ENCODE data around the gene IL19.

IL19 gene

GRCh38 chr1:206856674-206857464 is 86.3 kb downstream of the IL19 start:
- Histone ChIP-seq H3K4me3 (ENCODE audit: low read depth, low read length) (no peak overlapping the region), H3K4me1 (ENCODE audit: control insufficient read depth, insufficient read depth, low read length) (no peaks in the 10 kb centered on the region), H3K27me3 (ENCODE audit: control insufficient read depth, insufficient read depth, low read length) (no peaks in the 10 kb centered on the region), H3K36me3 (ENCODE audit: control insufficient read depth, insufficient read depth, low read length) (no peaks in the 10 kb centered on the region), H3K9me3 (ENCODE audit: control insufficient read depth, insufficient read depth, low read length) (no peaks in the 10 kb centered on the region), H3K9ac (ENCODE audit: low read depth, low read length) (no peak overlapping the region)

GRCh38 chr1:206859082-206859521 is 88.5 kb downstream of the IL19 start:
- H3K4me1 ChIP-seq (ENCODE audit: control insufficient read depth, insufficient read depth, low read length), result no peaks in the 10 kb centered on the region
- H3K36me3 ChIP-seq (ENCODE audit: control insufficient read depth, insufficient read depth, low read length), result no peaks in the 10 kb centered on the region
- H3K9me3 ChIP-seq (ENCODE audit: control insufficient read depth, insufficient read depth, low read length), result no peaks in the 10 kb centered on the region
- no peak overlapping the region for H3K4me3 ChIP-seq (ENCODE audit: low read depth, low read length)
- H3K27me3 ChIP-seq (ENCODE audit: control insufficient read depth, insufficient read depth, low read length), result no peaks in the 10 kb centered on the region
- no peak overlapping the region for H3K9ac ChIP-seq (ENCODE audit: low read depth, low read length)

GRCh38 chr1:206860165-206860564 is 89.6 kb downstream of the IL19 start:
- Histone ChIP-seq H3K4me1 (ENCODE audit: control insufficient read depth, insufficient read depth, low read length) (no peaks in the 10 kb centered on the region), H3K27me3 (ENCODE audit: control insufficient read depth, insufficient read depth, low read length) (no peaks in the 10 kb centered on the region), H3K36me3 (ENCODE audit: control insufficient read depth, insufficient read depth, low read length) (no peaks in the 10 kb centered on the region), H3K4me3 (ENCODE audit: low read depth, low read length) (no peak overlapping the region), H3K9ac (ENCODE audit: low read depth, low read length) (no peak overlapping the region), H3K9me3 (ENCODE audit: control insufficient read depth, insufficient read depth, low read length) (no peaks in the 10 kb centered on the region)

- Histone ChIP-seq H3K4me1 (ENCODE audit: control insufficient read depth, insufficient read depth, low read length) (no peaks in the 10 kb centered on the region), H3K4me3 (ENCODE audit: low read depth, low read length) (no peak overlapping the region), H3K27me3 (ENCODE audit: control insufficient read depth, insufficient read depth, low read length) (peaks cover 6% of the 10 kb centered on the region), H3K9ac (ENCODE audit: low read depth, low read length) (no peak overlapping the region), H3K9me3 (ENCODE audit: control insufficient read depth, insufficient read depth, low read length) (no peaks in the 10 kb centered on the region), H3K36me3 (ENCODE audit: control insufficient read depth, insufficient read depth, low read length) (no peaks in the 10 kb centered on the region)
These were observed 92.7 kb downstream of the IL19 start for GRCh38 chr1:206863266-206863665.

- peaks cover 6% of the 10 kb centered on the region for H3K27me3 ChIP-seq (ENCODE audit: control insufficient read depth, insufficient read depth, low read length)
- H3K36me3 ChIP-seq (ENCODE audit: control insufficient read depth, insufficient read depth, low read length), result no peaks in the 10 kb centered on the region
- H3K9ac ChIP-seq (ENCODE audit: low read depth, low read length), result no peak within 1 kb of the TSS
- no peaks in the 10 kb centered on the region for H3K4me1 ChIP-seq (ENCODE audit: control insufficient read depth, insufficient read depth, low read length)
- H3K4me3 ChIP-seq (ENCODE audit: low read depth, low read length), result no peak within 1 kb of the TSS
- no peaks in the 10 kb centered on the region for H3K9me3 ChIP-seq (ENCODE audit: control insufficient read depth, insufficient read depth, low read length)
These were observed 94.5 kb downstream of the IL19 start, which contains the start of gene IL20 for GRCh38 chr1:206864939-206865671. Gene IL20, plus strand, starts transcription at chr1:206865623. Its CDS starts 230 bp downstream, at chr1:206865853.

- no peak overlapping the region for H3K9ac ChIP-seq (ENCODE audit: low read depth, low read length)
- no peaks in the 10 kb centered on the region for H3K4me1 ChIP-seq (ENCODE audit: control insufficient read depth, insufficient read depth, low read length)
- H3K27me3 ChIP-seq (ENCODE audit: control insufficient read depth, insufficient read depth, low read length), result peaks cover 6% of the 10 kb centered on the region
- no peaks in the 10 kb centered on the region for H3K9me3 ChIP-seq (ENCODE audit: control insufficient read depth, insufficient read depth, low read length)
- H3K36me3 ChIP-seq (ENCODE audit: control insufficient read depth, insufficient read depth, low read length), result no peaks in the 10 kb centered on the region
- no peak overlapping the region for H3K4me3 ChIP-seq (ENCODE audit: low read depth, low read length)
These were observed 95.5 kb downstream of the IL19 start for GRCh38 chr1:206866062-206866461.

GRCh38 chr1:206867239-206867638 is 96.7 kb downstream of the IL19 start:
- H3K27me3 ChIP-seq (ENCODE audit: control insufficient read depth, insufficient read depth, low read length), result peaks cover 6% of the 10 kb centered on the region
- no peaks in the 10 kb centered on the region for H3K9me3 ChIP-seq (ENCODE audit: control insufficient read depth, insufficient read depth, low read length)
- no peaks in the 10 kb centered on the region for H3K36me3 ChIP-seq (ENCODE audit: control insufficient read depth, insufficient read depth, low read length)
- no peaks in the 10 kb centered on the region for H3K4me1 ChIP-seq (ENCODE audit: control insufficient read depth, insufficient read depth, low read length)
- no peak overlapping the region for H3K9ac ChIP-seq (ENCODE audit: low read depth, low read length)
- H3K4me3 ChIP-seq (ENCODE audit: low read depth, low read length), result no peak overlapping the region

- H3K4me3 ChIP-seq (ENCODE audit: low read depth, low read length), result no peak overlapping the region
- no peaks in the 10 kb centered on the region for H3K4me1 ChIP-seq (ENCODE audit: control insufficient read depth, insufficient read depth, low read length)
- no peaks in the 10 kb centered on the region for H3K36me3 ChIP-seq (ENCODE audit: control insufficient read depth, insufficient read depth, low read length)
- peaks cover 6% of the 10 kb centered on the region for H3K27me3 ChIP-seq (ENCODE audit: control insufficient read depth, insufficient read depth, low read length)
- H3K9me3 ChIP-seq (ENCODE audit: control insufficient read depth, insufficient read depth, low read length), result no peaks in the 10 kb centered on the region
- H3K9ac ChIP-seq (ENCODE audit: low read depth, low read length), result no peak overlapping the region
These were observed 97.1 kb downstream of the IL19 start for GRCh38 chr1:206867716-206868115.

- H3K4me3 ChIP-seq (ENCODE audit: low read depth, low read length), result no peak overlapping the region
- no peaks in the 10 kb centered on the region for H3K36me3 ChIP-seq (ENCODE audit: control insufficient read depth, insufficient read depth, low read length)
- H3K9ac ChIP-seq (ENCODE audit: low read depth, low read length), result no peak overlapping the region
- peaks cover 6% of the 10 kb centered on the region for H3K27me3 ChIP-seq (ENCODE audit: control insufficient read depth, insufficient read depth, low read length)
- no peaks in the 10 kb centered on the region for H3K4me1 ChIP-seq (ENCODE audit: control insufficient read depth, insufficient read depth, low read length)
- H3K9me3 ChIP-seq (ENCODE audit: control insufficient read depth, insufficient read depth, low read length), result no peaks in the 10 kb centered on the region
These were observed 97.7 kb downstream of the IL19 start for GRCh38 chr1:206868264-206868663.

GRCh38 chr1:206872139-206872538 is 101.6 kb downstream of the IL19 start:
- H3K27me3 ChIP-seq (ENCODE audit: control insufficient read depth, insufficient read depth, low read length), result peaks cover 2% of the 10 kb centered on the region
- H3K4me1 ChIP-seq (ENCODE audit: control insufficient read depth, insufficient read depth, low read length), result no peaks in the 10 kb centered on the region

GRCh38 chr1:206873603-206874188 is 103.1 kb downstream of the IL19 start:
- no peaks in the 10 kb centered on the region for H3K36me3 ChIP-seq (ENCODE audit: control insufficient read depth, insufficient read depth, low read length)
- no peaks in the 10 kb centered on the region for H3K27me3 ChIP-seq (ENCODE audit: control insufficient read depth, insufficient read depth, low read length)
- H3K4me3 ChIP-seq (ENCODE audit: low read depth, low read length), result no peak overlapping the region
- H3K4me1 ChIP-seq (ENCODE audit: control insufficient read depth, insufficient read depth, low read length), result no peaks in the 10 kb centered on the region
- no peak overlapping the region for H3K9ac ChIP-seq (ENCODE audit: low read depth, low read length)
- H3K9me3 ChIP-seq (ENCODE audit: control insufficient read depth, insufficient read depth, low read length), result no peaks in the 10 kb centered on the region

More at GRCh38 chr1:206872139-206872538, 101.6 kb downstream of the IL19 start:
- no peaks in the 10 kb centered on the region for H3K36me3 ChIP-seq (ENCODE audit: control insufficient read depth, insufficient read depth, low read length)
- H3K9ac ChIP-seq (ENCODE audit: low read depth, low read length), result no peak overlapping the region
- no peak overlapping the region for H3K4me3 ChIP-seq (ENCODE audit: low read depth, low read length)
- no peaks in the 10 kb centered on the region for H3K9me3 ChIP-seq (ENCODE audit: control insufficient read depth, insufficient read depth, low read length)
